Astrocyte (in vitro differentiated cells and primary cell): Measurements from ENCODE around the gene FAM209B. TPM values are rescaled to one million over a fixed set of nuclear protein-coding genes. Genes with fewer than 3 reads are reported as not detected.

Experiments used
- DNase-seq: peaks from one replicate; pipeline ENCODE4 v3.0.0-alpha.2; 2010; ENCODE audit warnings: low read depth
- FAIRE-seq: peaks from 2 replicates; lab custom pipeline; 2011; peaks lifted over from hg19 to GRCh38; lab: Jason Lieb, UNC
- H2AFZ ChIP-seq: 2 replicates; pipeline ENCODE4 v1.6.0; 2012; ENCODE audit warnings: low read depth, low read length, inconsistent platforms
- H3K27ac ChIP-seq: 2 replicates; pipeline ENCODE4 v1.5.1; 2011; ENCODE audit warnings: low read depth, low read length, inconsistent platforms
- H3K27me3 ChIP-seq: 2 replicates; pipeline ENCODE4 v1.6.0; 2011; ENCODE audit warnings: low read length, inconsistent platforms; ENCODE audit not compliant: insufficient read depth
- H3K36me3 ChIP-seq: 2 replicates; pipeline ENCODE4 v1.5.1; 2011; ENCODE audit warnings: low read length, inconsistent platforms; ENCODE audit not compliant: insufficient read depth
- H3K4me1 ChIP-seq: 2 replicates; pipeline ENCODE4 v1.5.1; 2011; ENCODE audit warnings: low read length, inconsistent platforms; ENCODE audit not compliant: insufficient read depth
- H3K4me2 ChIP-seq: 2 replicates; pipeline ENCODE4 v1.6.0; 2012; ENCODE audit warnings: low read length, inconsistent platforms
- H3K4me3 ChIP-seq: 2 replicates; pipeline ENCODE4 v1.5.1; 2011; ENCODE audit warnings: low read depth, mild to moderate bottlenecking, low read length, inconsistent platforms; ENCODE audit not compliant: insufficient read depth
- H3K79me2 ChIP-seq: 2 replicates; pipeline ENCODE4 v1.6.0; 2012; ENCODE audit warnings: mild to moderate bottlenecking, low read length, inconsistent platforms; ENCODE audit not compliant: insufficient read depth
- H3K9ac ChIP-seq: 2 replicates; pipeline ENCODE4 v1.6.0; 2012; ENCODE audit warnings: mild to moderate bottlenecking, low read length, inconsistent platforms
- H3K9me3 ChIP-seq: 2 replicates; pipeline ENCODE4 v1.5.1; 2012; ENCODE audit warnings: low read depth, mild to moderate bottlenecking, low read length, inconsistent platforms; ENCODE audit not compliant: insufficient read depth
- H4K20me1 ChIP-seq: 2 replicates; pipeline ENCODE4 v1.6.0; 2012; ENCODE audit warnings: low read length, inconsistent platforms; ENCODE audit not compliant: insufficient read depth
- H3K27ac Mint-ChIP-seq: one replicate; pipeline ENCODE4 v1.8.0; 2021; ENCODE audit warnings: mild to moderate bottlenecking, mixed read lengths; ENCODE audit not compliant: unreplicated experiment
- H3K27me3 Mint-ChIP-seq: one replicate; pipeline ENCODE4 v1.8.0; 2021; ENCODE audit warnings: low read depth, mixed read lengths; ENCODE audit not compliant: unreplicated experiment
- H3K36me3 Mint-ChIP-seq: one replicate; pipeline ENCODE4 v1.8.0; 2021; ENCODE audit warnings: low read depth, mixed read lengths; ENCODE audit not compliant: unreplicated experiment
- H3K4me1 Mint-ChIP-seq: one replicate; pipeline ENCODE4 v1.8.0; 2021; ENCODE audit warnings: low read depth, mixed read lengths; ENCODE audit not compliant: unreplicated experiment
- H3K4me3 Mint-ChIP-seq: one replicate; pipeline ENCODE4 v1.8.0; 2021; ENCODE audit warnings: mild to moderate bottlenecking, moderate library complexity, mixed read lengths; ENCODE audit not compliant: unreplicated experiment
- H3K9me3 Mint-ChIP-seq: one replicate; pipeline ENCODE4 v1.8.0; 2021; ENCODE audit warnings: mild to moderate bottlenecking, mixed read lengths; ENCODE audit not compliant: unreplicated experiment
- EZH2 ChIP-seq: IDR thresholded peaks from 2 replicates; pipeline ENCODE4 v1.6.1; 2012; ENCODE audit warnings: mild to moderate bottlenecking, low read length, inconsistent platforms; ENCODE audit not compliant: insufficient read depth
- total RNA-seq: library from RNA; stranded (reverse); gene quantifications from 2 replicates; pipeline ENCODE4 v1.2.1, GENCODE V29; 2021
- TF ChIP-seq, protein P1 (sequence below): IDR thresholded peaks from 2 replicates; pipeline ENCODE4 v1.5.1; 2011; ENCODE audit warnings: low read depth, mild to moderate bottlenecking, inconsistent platforms, low read length, moderate library complexity; ENCODE audit not compliant: insufficient read depth

FAM209B gene
- total RNA-seq, 1 donor from 2014 or later: not detected

DNA sequence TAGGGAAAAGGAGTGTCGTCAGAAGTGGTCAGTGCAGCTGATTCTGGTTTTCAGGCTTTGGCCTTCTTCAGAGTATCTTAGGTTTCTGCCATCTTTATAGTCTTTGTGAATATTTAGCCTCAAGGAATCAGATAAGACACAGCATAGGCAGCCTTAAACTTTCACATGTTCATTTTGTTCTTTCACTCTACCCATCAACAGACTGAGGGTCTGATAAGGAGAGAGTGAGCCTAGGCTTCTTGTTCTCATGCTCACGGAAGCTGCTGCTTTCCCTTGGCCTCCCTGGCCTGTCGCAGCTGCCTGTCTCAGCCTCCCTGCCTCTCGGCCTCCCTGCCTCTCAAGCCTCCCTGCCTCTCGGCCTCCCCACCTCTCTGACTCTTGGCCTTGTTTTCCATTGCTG is 44.5 kb upstream of the FAM209B start:
- Mint-ChIP-seq H3K27ac (no peak overlapping the region), H3K36me3 (peaks cover 8% of the 10 kb centered on the region), H3K4me3 (no peak overlapping the region), H3K4me1 (no peaks in the 10 kb centered on the region), H3K9me3 (no peaks in the 10 kb centered on the region), H3K27me3 (no peaks in the 10 kb centered on the region)
- no peak overlapping the region for H3K4me3 ChIP-seq
- no peak overlapping the region for H3K4me2 ChIP-seq
- H3K9ac ChIP-seq: no peak overlapping the region
- FAIRE-seq (no peak), DNase-seq (no peak)
- no peak overlapping the region for H2AFZ ChIP-seq
- no peaks in the 10 kb centered on the region for H3K27me3 ChIP-seq
- TF ChIP-seq, protein P1, sequence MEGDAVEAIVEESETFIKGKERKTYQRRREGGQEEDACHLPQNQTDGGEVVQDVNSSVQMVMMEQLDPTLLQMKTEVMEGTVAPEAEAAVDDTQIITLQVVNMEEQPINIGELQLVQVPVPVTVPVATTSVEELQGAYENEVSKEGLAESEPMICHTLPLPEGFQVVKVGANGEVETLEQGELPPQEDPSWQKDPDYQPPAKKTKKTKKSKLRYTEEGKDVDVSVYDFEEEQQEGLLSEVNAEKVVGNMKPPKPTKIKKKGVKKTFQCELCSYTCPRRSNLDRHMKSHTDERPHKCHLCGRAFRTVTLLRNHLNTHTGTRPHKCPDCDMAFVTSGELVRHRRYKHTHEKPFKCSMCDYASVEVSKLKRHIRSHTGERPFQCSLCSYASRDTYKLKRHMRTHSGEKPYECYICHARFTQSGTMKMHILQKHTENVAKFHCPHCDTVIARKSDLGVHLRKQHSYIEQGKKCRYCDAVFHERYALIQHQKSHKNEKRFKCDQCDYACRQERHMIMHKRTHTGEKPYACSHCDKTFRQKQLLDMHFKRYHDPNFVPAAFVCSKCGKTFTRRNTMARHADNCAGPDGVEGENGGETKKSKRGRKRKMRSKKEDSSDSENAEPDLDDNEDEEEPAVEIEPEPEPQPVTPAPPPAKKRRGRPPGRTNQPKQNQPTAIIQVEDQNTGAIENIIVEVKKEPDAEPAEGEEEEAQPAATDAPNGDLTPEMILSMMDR: no peak
- TF ChIP-seq EZH2: no peak
- H4K20me1 ChIP-seq: peaks cover 33% of the 10 kb centered on the region
- H3K4me1 ChIP-seq: no peaks in the 10 kb centered on the region
- H3K9me3 ChIP-seq: no peaks in the 10 kb centered on the region
- H3K36me3 ChIP-seq: peaks cover 39% of the 10 kb centered on the region
- peaks cover 33% of the 10 kb centered on the region for H3K79me2 ChIP-seq
- H3K27ac ChIP-seq: no peak overlapping the region

DNA sequence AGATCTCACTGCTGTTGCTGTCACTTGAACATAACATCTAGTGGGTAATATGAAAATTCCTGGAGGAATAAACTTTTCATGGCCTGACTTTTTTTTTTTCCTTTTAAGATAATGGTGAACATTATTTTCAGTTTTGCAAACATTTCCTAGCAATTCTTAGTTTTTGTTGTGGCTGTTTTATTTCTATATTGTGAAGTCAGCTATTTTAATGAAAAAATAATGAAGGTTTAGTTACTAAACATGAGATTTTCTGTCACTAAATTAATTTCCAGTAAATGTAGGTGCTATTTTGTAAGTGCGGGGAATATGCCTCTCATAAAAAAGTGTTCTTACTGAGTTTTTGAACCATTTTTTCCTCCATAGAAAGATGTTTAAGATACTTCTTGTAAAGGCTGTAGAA is 31.9 kb upstream of the FAM209B start:
- H3K27me3 Mint-ChIP-seq: no peaks in the 10 kb centered on the region

DNA sequence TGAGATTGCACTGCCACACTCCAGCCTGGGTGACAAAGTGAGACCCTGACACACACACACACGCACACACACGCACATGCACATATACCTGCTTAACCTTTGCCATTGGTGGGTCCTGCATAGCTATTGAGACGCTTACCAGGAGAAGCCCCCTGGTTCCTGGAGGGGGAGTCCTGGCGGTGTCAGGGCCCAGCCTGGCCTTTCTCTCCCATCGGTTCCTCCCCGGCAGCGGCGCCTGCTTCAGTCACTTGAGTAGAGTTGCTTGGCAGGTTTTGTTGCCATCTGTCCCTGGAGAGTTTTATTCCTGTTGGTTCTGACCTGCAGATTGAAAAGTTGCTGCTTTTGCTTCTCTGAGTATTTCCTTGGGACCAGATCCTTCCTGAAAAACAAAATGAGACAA is 29.1 kb upstream of the FAM209B start:
- no peak overlapping the region for H3K27ac Mint-ChIP-seq
- Histone ChIP-seq H3K4me3 (no peak overlapping the region), H4K20me1 (peaks cover 36% of the 10 kb centered on the region), H3K9me3 (no peaks in the 10 kb centered on the region), H3K79me2 (peaks cover 16% of the 10 kb centered on the region), H2AFZ (no peak overlapping the region), H3K4me2 (no peak overlapping the region), H3K9ac (no peak overlapping the region), H3K27me3 (no peaks in the 10 kb centered on the region), H3K36me3 (peaks cover 2% of the 10 kb centered on the region), H3K27ac (no peak overlapping the region), H3K4me1 (no peaks in the 10 kb centered on the region)
- TF ChIP-seq, protein P1: no peak
- TF ChIP-seq EZH2: no peak
- DNase-seq: no peak
- no peak overlapping the region for H3K4me3 Mint-ChIP-seq
- no peaks in the 10 kb centered on the region for H3K9me3 Mint-ChIP-seq
- H3K36me3 Mint-ChIP-seq: peaks cover 8% of the 10 kb centered on the region
- no peak for FAIRE-seq
- H3K4me1 Mint-ChIP-seq: no peaks in the 10 kb centered on the region
- H3K27me3 Mint-ChIP-seq: no peaks in the 10 kb centered on the region

More for the DNA sequence above, 31.9 kb upstream of the FAM209B start:
- Histone ChIP-seq H3K27ac (no peak overlapping the region), H3K36me3 (peaks cover 11% of the 10 kb centered on the region), H3K4me2 (no peak overlapping the region), H3K9ac (no peak overlapping the region), H2AFZ (no peak overlapping the region), H3K9me3 (no peaks in the 10 kb centered on the region), H3K79me2 (peaks cover 8% of the 10 kb centered on the region), H4K20me1 (peaks cover 27% of the 10 kb centered on the region), H3K27me3 (no peaks in the 10 kb centered on the region), H3K4me1 (no peaks in the 10 kb centered on the region), H3K4me3 (no peak overlapping the region)
- H3K36me3 Mint-ChIP-seq: peaks cover 12% of the 10 kb centered on the region
- TF ChIP-seq, protein P1: no peak
- no peak for TF ChIP-seq EZH2
- H3K4me3 Mint-ChIP-seq: no peak overlapping the region
- H3K4me1 Mint-ChIP-seq: no peaks in the 10 kb centered on the region
- FAIRE-seq (no peak), DNase-seq (no peak)
- H3K9me3 Mint-ChIP-seq: no peaks in the 10 kb centered on the region
- H3K27ac Mint-ChIP-seq: no peak overlapping the region
